HG03045 (cell line): Measurements from ENCODE around the gene OPN4.

Source experiments
- ATAC-seq: cut with Tn5 transposase; IDR thresholded peaks from one replicate; pipeline ENCODE4 v1.9.1; 2021; ENCODE audit warnings: mild to moderate bottlenecking, moderate library complexity; ENCODE audit not compliant: unreplicated experiment

Gene OPN4

GRCh38 chr10:86715836-86716235 lies 61.5 kb downstream of the OPN4 start:
- no peak for ATAC-seq
